CD4-positive, alpha-beta T cell treated with Interleukin-4 for 1 hour (primary cell): ENCODE data around the gene F2.
"Not testable (repeated sequence)": the region's sequence is repeated elsewhere in the genome, so short reads cannot be mapped to it uniquely, and the experiment has no call there.

Experiments
- DNase-seq, 2 donors: peaks; one replicate each; pipeline ENCODE4 v3.0.0-alpha.2; 2020 to 2022

The F2 gene

DNA sequence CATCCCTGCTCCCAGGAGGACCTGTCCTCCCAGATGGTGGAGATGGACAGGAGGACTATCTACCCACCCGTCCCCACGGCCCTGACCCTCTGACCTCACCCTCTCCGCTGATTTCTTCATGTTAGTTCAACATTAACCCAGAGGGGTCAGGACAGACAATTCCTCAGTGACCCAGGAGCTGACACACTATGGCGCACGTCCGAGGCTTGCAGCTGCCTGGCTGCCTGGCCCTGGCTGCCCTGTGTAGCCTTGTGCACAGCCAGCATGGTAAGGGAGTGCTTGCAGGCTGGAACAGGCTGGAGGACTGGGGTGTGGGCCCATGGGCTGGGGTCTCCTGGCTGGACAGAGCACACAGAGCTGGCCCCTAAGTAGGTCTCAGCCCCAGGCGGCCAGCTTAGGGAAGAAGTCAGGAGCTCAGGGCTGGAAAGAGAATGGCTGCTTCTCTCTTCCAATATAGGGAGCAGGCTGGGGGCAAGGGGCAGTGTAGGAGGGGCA, at the start of gene F2:
Gene F2 (plus strand): TSS at position 166 of the 495 bp plus-strand sequence. CDS start 23 bp downstream, at position 189.
- no peak for DNase-seq

DNA sequence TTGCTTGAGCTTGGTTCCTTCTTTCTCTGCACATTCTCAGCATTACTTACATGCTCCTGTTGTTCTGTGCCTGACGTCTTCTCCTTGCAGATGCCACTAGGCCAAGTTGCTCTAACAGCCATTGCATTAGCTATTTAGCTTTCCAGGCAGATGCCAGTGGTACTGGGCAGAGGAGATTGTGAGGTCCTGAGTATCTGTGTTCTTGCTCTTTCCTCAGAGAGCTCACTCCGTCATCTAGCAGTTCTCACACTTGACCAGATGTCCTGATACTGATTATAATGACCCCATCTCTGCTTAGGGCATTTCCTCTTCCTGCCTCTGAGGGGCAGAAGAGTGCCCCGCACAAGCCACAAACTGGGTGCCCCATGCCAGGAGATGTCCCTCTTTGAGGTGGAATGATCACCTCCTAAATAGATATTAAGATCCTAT, 49.3 kb upstream of the F2 start:
- DNase-seq = peak in 1 of 2 donors; percentile 16

DNA sequence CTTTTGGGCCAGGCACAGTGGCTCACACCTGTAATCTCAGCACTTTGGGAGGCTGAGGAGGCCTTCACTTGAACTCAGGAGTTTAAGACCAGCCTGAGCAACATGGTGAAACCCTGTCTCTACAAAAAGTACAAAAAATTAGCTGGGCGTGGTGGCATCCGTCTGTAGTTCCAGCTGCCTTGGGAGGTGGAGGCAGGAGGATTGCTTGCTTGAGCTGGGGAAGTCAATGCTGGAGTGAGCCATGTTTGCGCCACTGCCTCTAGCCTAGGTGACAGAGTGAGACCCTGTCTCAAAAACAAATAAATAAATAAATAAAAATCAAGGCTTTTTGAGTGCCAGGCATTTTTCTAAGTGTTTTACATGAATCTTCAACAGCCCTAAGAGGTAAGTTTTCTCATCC, 48.5 kb upstream of the F2 start:
- DNase-seq = not testable (repeated sequence)

DNA sequence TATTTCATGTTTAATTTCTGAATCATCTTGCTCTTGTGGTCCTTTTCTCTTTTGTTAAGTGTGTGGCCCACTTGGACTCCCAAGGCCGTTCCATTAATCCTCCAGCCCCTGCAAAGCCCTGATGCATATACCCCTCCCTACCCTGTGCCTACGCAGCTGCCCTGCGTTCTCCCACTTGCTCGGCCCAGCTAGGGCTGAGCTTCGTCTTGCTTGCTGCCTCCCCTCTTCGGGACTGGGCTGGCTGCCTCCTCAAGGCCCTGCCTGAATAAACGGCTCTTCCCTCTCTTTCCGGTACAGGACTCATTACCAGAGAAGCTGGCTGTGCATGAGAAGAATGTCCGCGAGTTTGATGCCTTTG, 47.1 kb upstream of the F2 start:
- no peak for DNase-seq

DNA sequence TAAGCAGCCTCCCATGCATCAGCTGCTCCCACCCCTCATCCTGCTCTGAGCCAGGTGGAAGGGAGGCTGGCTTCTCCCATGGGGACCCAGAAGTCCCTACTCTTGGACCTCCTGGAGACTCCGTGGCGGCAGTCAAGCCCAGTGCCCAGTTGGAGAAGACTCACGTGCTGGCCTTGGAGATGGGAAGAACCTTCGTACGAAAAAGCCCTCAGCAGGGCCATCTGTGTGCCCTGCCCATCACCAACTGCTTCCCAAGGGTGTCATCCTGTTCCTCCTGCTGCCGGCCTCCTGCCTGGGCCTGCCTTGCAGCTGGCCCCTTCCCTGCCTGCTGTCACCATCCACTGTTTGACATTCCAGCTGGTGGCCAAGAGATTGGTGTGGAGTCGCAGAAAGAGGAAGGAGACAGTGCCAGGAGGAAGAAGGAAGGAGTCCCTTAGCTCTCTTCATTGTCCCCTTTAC, 46.6 kb upstream of the F2 start:
- no peak for DNase-seq

DNA sequence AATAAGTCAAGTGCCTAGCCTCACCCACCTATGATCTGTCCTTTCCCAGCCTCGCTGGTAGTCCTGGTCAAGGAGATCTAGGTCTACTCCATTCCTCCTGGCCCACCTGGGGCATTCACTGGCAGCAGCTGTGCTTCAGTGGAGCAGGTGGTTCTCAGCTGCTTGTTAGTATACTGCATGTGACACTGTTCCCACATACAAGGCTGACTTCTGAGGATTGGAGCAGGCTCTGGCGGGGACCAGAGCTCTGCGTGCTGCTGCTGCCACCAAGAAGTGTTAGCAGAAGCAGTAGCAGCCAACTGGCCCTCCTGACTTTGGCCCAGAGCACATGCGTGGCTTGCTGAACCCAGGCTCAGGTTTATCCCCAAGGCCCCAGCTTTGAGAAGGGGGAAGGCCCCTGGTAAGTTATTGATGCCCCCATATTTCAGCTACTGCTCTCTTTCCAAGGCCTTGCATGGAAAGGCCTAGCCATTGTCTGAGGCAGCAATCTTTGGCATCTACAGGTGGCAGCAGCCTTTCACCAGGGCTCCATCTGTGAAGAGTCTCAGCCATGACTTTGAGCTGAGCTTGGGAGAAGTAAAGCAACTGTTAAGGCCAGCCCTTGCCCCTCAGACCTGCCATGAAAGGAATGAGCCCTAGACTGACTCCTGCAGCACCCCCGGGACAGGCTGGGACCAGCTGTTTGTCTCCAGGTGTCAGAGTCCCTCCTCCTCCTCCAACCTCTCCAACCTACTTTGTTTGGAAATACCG, 45.1 kb upstream of the F2 start:
- no peak for DNase-seq

DNA sequence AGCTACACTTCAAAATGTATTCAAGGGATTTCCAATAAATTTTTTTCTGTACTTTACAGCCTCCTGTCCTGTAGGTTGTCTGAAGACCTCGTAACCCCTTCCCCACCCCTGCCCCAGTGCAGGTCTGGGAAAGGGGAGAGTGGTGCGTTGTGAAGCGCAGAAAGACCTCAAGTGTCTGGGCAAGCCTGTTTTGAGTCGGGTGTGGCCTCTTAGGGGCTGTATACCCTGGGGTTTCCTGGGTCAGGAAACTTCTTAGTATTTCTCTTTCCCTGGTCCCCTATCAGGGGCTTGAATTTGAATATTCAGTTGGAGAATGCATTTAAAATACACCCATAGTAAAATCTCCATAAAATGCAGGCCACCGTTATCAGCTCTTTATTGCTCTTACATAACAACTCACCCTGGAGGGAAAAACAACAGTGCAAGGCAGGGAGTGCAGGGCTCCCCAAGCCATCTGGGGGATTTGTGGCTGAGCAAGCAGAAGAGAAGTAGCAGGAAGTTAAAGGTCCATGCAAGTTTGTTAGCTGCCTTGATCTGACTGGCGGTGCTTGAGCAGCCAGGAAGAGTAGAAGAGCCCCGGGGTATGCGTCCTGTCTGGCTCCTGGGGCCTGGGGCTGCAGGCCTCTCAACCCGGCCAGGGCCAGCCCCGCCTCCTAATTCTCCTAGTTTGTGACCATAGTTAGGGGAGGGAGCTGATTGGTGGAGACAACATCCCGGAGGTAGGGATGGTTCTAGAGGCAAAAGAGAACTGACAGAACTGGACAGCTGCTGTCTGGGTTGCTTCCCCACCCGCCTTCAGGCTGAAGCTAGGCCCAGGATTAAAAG, 44.3 kb upstream of the F2 start:
- peak in 1 of 2 donors; percentile 11 for DNase-seq

DNA sequence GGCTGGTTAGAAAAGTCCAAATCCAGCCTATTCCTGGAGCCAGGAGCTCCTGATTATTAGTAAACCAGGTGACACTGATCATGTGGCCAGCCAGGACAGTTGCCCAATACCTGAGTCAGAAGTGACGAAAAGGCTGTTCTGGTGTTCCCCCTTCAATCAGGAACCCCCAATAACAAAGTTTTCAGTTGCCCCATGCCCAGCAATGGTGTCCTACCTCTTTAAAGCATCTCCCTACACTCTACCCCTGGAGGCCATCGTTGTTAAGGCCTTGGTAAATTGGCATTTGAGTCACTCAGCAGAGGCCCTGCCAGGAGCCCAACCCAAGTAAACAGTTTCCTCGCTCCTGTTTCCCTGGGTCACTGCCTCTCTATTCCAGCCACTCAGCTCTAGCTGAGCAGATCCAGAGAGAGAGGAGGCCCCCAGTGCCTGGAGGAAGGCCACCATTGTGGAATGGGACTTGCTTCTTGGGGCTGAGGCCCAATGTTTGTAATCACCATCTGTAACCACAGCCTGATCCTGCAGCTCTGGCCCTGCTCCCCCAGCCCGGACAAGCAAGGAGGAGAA, 43.6 kb upstream of the F2 start:
- no peak for DNase-seq

DNA sequence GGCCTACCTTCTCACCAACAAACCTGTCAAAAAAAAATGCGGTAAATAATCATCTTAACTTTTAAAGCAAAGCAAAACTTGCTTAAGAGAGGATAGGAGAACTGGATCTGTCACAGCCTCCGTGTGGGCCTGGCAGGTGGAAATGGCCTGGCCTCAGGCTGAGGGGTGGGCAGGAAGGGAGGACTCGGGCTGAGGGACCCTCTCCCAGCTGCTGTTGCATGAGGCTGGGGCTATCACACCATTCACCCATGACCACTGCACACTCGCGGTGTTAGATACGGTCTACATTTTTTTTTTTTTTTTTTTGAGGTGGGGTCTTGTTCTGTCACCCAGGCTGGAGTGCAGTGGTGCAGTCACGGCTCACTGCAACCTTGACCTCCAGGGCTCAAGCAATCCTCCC, 43.1 kb upstream of the F2 start:
- DNase-seq = no peak

DNA sequence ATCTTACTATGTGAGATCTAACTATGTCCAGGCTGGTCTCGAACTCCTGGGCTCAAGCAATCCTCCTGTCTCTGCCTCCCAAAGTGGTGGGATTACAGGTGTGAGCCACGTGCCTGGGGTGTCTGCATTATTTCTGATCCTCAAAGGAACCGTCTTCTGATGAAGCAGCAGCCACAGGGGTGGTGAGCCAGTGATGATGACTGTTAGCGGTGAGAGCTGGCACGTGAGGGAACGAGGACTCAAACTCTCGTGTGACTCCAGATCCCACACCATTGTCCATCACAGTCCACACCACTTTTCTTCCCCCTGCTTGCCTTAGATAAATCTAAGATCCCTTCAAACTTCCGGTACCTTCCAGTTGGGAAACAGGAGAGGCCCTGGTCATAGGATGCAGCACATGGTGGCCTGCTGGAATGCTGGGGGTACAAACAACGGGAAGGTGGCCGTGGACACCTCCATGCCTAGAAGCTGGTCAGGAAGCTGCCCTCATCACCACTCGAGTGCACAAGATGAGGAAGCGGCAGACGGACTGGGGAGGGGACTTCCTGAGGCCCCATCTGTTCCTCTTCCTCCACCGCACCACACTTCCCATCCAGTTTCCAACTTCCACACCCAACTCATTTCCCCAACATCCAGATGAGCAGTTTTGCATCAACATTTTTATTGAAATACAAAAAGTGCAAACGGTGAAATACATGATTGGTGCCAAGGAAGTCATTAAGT, 42.4 kb upstream of the F2 start:
- peak in 1 of 2 donors; percentile 45 for DNase-seq

DNA sequence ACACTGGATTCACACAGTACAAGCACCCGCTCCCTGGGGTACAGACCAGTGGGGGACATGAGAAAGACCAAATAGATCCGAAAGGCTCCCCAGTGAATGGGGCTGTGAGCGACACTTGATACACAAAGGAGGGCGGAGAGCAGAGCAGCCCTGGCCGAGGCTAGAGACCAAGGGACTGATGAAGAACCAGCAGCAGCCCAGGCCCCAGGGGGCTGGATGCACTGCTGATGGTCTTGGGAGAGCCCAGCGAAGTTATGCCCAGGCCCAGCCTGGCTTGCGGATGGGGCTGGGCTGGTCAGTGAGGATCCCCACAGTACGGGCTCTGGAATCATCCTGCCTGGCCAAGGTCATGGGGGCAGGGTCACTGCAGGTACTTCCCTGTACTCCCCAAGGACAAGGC, 41.8 kb upstream of the F2 start:
- DNase-seq = no peak

DNA sequence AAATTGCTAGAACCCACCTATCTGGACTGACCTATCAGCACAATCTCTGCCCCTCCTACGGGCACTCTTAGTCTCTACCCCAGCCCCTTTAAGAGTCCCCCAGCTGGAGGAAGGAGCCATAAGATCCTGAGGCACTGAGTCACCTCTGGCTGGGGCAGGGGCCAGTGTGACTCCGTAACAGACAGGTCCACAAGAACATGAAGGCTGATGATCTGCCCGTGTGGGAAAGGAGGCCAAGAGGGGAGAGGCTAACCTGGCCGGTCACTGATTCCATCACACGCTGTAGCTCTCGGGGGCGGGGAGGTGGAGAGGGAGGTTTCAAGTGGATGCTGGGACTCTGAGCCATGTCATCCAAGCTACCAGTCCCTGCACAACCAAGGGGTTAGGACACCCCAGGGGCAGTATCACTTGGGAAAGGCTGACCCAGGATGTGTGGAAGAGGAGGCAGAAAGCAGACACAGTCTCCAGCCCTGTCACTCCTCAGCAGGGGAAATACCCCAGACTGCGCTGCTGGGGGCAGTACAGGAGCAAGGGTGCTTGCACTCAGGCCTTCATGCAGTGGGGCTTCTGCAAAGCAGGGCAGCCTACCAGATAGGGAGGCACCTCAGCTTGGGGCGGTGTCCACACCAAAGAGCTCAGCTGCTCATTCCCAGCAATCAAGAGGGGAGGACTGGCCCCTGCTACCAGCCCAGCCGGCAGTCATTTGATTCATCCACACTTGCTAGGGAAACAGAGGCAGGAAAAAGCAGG, 40.8 kb upstream of the F2 start:
- DNase-seq = no peak

DNA sequence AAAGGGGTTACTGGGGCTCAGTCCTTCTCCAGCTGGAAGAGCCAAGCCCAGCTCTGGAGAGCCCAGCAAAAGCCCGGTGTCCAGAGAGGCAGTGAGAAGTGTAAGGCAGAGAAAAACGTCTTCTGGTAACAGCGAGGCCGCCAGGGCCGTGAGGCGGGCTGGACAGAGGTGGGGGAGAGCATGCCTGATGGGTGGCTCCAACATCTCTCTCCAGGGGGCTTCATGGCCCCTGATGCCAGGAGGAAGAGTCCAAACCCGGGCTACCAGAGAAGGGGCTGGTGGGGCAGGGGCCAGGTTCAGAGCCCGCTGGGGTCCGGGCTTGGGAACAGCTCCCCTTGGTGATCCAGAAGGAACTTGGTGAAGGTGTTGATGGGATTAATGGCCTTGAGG, 40.3 kb upstream of the F2 start:
- DNase-seq = no peak

DNA sequence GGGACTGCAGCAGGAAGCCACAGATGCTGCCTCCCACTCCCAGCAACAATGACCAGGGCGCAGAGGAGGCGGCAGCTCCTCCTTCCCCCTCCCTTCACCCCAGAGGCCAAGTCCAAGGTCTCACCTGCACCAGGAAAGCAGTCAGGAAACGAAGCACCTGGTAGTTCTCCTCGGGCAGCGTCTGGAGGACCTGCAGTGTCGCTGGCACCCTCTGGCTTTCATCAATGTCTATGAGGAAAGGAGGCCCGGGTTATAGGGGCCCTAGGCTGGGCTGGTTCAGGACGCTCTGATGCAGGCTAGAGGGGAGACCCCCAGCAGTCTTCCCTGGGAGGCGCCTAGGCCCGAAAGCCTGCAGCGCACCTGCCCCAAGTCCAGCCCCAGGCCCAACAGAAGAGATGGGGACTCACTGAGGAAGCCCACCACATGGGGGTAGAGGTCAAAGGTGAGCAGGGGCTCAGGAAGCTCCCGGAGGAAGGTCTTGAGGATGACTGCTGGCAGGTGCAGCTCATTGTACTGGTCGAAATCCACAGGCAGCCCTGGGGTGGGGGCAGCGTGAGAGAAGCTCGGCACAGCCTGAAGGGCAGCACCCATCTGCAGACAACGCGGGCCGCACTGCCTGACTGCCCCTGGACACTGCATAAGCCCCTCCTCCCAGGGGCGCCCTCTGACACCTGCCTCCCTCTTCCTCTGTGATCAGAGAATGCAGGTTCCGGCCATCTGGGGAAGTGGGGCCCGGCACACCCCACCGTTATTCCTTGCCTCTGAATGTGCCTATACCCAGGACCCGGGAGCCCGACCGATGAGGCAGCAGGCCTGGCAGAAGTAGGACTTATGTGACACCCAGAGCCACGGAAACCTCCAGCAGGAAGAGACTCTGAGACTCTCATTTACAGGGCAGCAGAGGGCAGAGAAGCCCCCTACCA, 39.5 kb upstream of the F2 start:
- no peak for DNase-seq

DNA sequence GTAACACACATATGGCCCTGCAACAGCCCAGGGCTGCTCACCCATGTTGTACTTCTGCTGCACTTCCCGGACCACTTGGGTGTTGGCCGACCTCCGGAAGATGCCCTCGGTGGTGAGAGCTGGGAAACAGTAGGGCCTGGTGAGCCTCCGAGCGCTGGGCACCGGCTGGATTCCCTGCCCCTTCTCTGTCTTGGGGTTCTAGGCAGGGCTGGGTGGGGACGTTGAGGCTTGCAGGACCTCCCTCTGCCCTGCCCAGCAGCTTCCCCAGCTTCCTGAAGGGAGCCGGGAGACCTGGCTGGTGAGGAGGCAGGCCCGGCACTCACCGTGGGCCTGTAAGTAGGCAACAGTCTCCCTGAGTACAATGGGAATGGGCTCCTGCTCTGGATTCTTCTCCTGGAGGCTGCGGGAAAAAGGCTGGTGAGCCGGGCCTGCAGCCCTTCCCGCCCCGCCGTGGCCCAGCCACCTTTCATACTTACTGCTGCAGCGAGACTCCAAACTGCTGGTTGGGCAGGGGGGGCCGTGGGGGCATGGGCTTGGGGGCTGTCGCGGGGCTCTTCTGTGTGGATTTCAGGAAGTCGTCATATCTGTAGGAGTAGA, 38.8 kb upstream of the F2 start:
- no peak for DNase-seq

DNA sequence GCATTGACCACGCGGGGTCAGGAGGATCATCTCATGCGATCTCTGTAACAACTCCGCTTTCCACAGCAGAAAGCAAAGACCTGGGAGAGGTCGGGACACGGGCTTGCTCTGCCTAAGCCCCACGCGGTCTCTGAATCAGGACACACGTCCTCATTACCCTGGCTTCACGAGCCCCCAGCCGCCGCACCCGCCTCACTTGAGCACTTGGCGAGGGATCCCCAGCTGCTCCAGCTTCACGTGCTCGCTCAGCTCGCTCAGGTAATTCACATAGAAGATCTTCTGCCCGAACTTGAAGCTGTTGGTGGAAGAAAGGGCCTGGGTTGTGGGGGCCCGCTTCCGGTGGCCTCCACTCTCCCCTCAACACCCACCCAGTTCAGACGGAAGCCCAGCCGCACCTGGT, 38.2 kb upstream of the F2 start:
- DNase-seq = no peak

DNA sequence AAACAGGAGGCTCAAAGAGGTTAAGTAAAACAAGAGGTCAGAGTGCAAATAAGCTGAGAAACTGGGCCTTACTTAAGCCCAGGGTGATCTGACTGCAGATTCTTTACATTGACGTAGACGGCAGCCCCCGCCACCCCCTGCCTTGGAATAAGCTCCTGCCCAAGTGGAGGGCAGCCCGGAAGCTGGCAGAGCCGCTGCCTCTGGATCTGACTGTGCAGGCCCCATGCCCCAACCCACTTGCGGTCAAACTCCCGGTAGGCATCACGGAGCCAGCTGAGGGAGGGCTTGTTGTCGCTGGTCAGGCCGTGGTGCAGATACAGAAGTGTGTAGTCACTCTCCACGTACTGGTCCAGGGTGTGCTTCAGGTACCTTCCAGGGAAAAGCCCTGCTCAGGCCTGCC, 37.2 kb upstream of the F2 start:
- no peak for DNase-seq

DNA sequence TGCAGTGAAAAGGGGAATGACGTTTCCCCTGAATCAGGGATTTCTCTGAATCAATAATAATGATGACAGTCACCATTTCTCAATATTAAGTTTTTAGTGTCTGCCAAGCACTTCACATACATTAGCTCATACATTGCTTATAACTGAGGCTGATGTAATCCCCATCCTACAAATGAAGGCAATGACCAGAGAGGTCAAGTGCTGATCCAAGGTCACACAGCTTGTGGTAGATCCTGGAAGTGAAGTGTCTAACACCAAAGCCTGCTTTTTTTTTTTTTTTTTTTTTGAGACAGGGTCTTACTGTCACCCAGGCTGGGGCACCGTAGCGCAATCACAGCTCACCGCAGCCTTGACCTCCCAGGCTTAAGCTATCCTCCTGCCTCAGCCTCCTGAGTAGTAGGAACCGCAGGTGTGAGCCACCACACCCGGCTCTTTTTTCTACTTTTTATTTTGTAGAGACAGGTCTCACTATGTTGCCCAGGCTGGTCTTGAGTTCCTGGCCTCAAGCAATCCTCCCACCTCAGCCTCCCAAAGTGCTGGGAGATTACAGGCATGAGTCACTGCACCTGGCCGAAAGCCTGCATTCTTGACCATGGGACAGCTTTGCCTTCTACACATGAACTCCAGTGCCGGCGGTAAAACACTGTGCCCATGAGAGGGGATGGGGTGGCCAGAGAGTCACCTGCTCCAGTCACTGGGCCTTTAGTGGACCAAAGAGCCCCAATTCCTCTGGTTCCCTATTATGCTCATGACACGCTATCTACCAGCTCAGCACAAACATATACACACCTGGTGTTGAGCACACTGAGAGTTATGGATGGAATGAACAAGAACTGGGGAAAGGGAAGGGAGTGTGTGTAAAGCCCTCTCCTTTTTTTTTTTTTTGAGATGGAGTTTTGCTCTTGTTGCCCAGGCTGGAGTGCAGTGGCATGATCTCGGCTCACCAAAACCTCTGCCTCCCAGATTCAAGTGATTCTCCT, 36.0 kb upstream of the F2 start:
- DNase-seq = no peak

DNA sequence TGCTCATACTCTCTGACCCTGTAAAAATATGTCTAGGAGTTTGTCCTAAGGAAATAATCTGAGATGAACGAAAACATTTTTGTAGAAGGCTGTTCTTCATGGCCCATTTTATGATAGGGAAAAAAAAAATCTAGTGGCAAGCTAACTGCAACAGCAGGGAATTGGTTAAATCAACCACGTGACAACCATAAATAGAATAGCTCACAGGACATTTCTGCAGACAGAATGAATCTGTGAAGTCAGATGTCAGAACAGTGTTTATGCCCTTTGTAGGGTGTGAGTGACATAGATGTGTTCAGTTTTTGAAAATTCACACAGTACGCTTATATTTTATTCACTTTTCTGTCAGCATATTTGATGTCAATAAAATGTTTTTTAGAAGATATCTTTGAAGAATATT, 34.6 kb upstream of the F2 start:
- no peak for DNase-seq
